HS-27A (cell line): Measurements from ENCODE around the gene RIBC2.
"Not testable (repeated sequence)": the region's sequence is repeated elsewhere in the genome, so short reads cannot be mapped to it uniquely, and the experiment has no call there.

Experiments
- DNase-seq: peaks from one replicate; pipeline ENCODE4 v3.0.0-alpha.2; 2012; ENCODE audit warnings: low read depth, missing footprints

The RIBC2 gene

GRCh38 chr22:45413368-45414211 lies at the start of gene RIBC2, which contains the start of gene SMC1B:
RIBC2 (plus strand) TSS chr22:45413693; CDS start chr22:45413887, 194 bp downstream.
SMC1B (minus strand) TSS chr22:45413599; CDS start chr22:45413567, 32 bp downstream.
- peak; percentile 83 for DNase-seq

- DNase-seq: no peak
These were observed 46.8 kb upstream of the RIBC2 start for GRCh38 chr22:45366713-45367112.

- DNase-seq: not testable (repeated sequence)
These were observed 39.9 kb upstream of the RIBC2 start for GRCh38 chr22:45373592-45373991.

- DNase-seq: no peak
These were observed 37.5 kb upstream of the RIBC2 start for GRCh38 chr22:45376009-45376408.

GRCh38 chr22:45376703-45377102 lies 36.8 kb upstream of the RIBC2 start:
- DNase-seq: no peak

GRCh38 chr22:45381348-45381747 lies 32.1 kb upstream of the RIBC2 start:
- DNase-seq: no peak

- DNase-seq: no peak
These were observed 23.9 kb upstream of the RIBC2 start for GRCh38 chr22:45389546-45389945.

- DNase-seq: no peak
These were observed 15.7 kb upstream of the RIBC2 start for GRCh38 chr22:45397806-45398205.

GRCh38 chr22:45398214-45398613 lies 15.3 kb upstream of the RIBC2 start:
- DNase-seq: no peak

- no peak for DNase-seq
These were observed 13.6 kb upstream of the RIBC2 start for GRCh38 chr22:45399712-45400445.

GRCh38 chr22:45402466-45402985 lies 11.0 kb upstream of the RIBC2 start:
- no peak for DNase-seq

- no peak for DNase-seq
These were observed 5.7 kb upstream of the RIBC2 start for GRCh38 chr22:45407793-45408192.

GRCh38 chr22:45413013-45413367 lies 503 bp upstream of the RIBC2 start:
- DNase-seq: no peak

GRCh38 chr22:45418056-45418769 lies 4.7 kb downstream of the RIBC2 start:
- no peak for DNase-seq

GRCh38 chr22:45418770-45419138 lies 5.3 kb downstream of the RIBC2 start:
- no peak for DNase-seq

GRCh38 chr22:45420011-45420410 lies 6.5 kb downstream of the RIBC2 start:
- DNase-seq: no peak

GRCh38 chr22:45420539-45420938 lies 7.0 kb downstream of the RIBC2 start:
- DNase-seq: no peak

- no peak for DNase-seq
These were observed 8.0 kb downstream of the RIBC2 start for GRCh38 chr22:45421349-45422055.

- no peak for DNase-seq
These were observed 8.9 kb downstream of the RIBC2 start for GRCh38 chr22:45422237-45422983.

- no peak for DNase-seq
These were observed 10.0 kb downstream of the RIBC2 start for GRCh38 chr22:45423524-45423923.

GRCh38 chr22:45424241-45424731 lies 10.8 kb downstream of the RIBC2 start:
- no peak for DNase-seq
